ENCODE results near the gene RSRC1. TPM values are rescaled to one million over a fixed set of nuclear protein-coding genes. Genes with fewer than 3 reads are reported as not detected.

RSRC1 gene
- total and polyA plus RNA-seq, 2 donors (not counting 1 experiment from before 2014, with no cell fraction given), result 12.6 to 43.1 TPM

DNA sequence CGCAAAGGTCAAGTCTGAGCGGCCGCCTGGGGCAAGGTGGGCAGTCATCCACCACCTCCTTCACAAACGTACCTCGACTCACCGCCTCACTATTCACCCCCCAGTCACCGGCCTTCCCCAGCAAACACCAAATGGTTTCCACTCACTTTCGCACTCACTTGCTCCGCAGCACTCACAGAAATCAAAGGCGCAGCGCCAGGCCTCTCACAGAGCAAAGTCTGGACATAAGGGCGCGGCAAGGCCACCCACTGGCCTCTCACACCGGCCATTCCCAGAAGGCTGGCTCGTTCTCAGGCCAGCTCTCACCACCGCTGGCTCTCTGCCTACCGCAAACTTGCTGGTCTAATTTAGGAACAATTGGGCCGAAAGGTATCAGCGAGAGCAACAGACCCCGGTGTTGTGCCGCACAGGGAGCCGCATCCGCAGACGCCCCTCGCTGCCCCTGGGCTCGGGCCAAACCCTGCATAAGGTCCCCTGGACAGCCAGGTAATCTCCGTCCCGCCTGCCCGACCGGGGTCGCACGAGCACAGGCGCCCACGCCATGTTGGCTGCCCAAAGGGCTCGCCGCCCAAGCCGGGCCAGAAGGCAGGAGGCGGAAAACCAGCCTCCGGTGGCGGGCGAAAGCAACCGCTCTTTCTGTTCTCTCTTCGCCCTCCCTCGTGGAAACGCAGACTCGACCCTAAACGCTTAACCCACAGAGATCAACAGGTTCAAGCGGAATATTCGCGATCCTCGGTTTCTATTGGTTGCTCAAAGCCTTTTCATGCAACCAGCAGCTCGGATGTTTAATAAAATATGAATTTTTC is 6.6 kb upstream of the RSRC1 start:
- Histone ChIP-seq H3K27ac (ENCODE audit: insufficient read depth, low read length) (no peak overlapping the region), H3K9ac (ENCODE audit: insufficient read depth, low read length) (no peak overlapping the region), H3K79me2 (ENCODE audit: control insufficient read depth, insufficient read depth, low read length) (no peaks in the 10 kb centered on the region), H2AFZ (ENCODE audit: low read length) (no peak overlapping the region), H4K20me1 (ENCODE audit: control insufficient read depth, extremely low read depth, insufficient read depth, low read length) (no peaks in the 10 kb centered on the region), H3K4me1 (ENCODE audit: control insufficient read depth, extremely low read depth, insufficient read depth, low read length) (peaks cover 3% of the 10 kb centered on the region), H3K27me3 (ENCODE audit: control insufficient read depth, insufficient read depth, low read length) (peaks cover 61% of the 10 kb centered on the region), H3K4me3 (replicated peaks in 1 of 4; ENCODE audit: control extremely low read depth in 1 of 4, insufficient read depth in 1 of 4, low read depth in 3 of 4, low read length in 4 of 4) (peak overlapping the region in 3 of 4 experiments; percentile 16 to 45 (median 42)), H3K9me3 (ENCODE audit: control insufficient read depth, insufficient read depth, low read depth, low read length) (no peaks in the 10 kb centered on the region), H3K4me2 (ENCODE audit: extremely low read depth, insufficient read depth, low read length) (peak overlapping the region; percentile 72), H3K36me3 (ENCODE audit: control insufficient read depth, insufficient read depth, low read length) (no peaks in the 10 kb centered on the region)
- TF ChIP-seq EZH2 (IDR thresholded peaks at IDR 0.05; ENCODE audit: low read length, missing control alignments), result peak; percentile 91
- TF ChIP-seq, protein P1, sequence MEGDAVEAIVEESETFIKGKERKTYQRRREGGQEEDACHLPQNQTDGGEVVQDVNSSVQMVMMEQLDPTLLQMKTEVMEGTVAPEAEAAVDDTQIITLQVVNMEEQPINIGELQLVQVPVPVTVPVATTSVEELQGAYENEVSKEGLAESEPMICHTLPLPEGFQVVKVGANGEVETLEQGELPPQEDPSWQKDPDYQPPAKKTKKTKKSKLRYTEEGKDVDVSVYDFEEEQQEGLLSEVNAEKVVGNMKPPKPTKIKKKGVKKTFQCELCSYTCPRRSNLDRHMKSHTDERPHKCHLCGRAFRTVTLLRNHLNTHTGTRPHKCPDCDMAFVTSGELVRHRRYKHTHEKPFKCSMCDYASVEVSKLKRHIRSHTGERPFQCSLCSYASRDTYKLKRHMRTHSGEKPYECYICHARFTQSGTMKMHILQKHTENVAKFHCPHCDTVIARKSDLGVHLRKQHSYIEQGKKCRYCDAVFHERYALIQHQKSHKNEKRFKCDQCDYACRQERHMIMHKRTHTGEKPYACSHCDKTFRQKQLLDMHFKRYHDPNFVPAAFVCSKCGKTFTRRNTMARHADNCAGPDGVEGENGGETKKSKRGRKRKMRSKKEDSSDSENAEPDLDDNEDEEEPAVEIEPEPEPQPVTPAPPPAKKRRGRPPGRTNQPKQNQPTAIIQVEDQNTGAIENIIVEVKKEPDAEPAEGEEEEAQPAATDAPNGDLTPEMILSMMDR (conservative IDR thresholded peaks at IDR 0.05 in 1 of 2, IDR thresholded peaks at IDR 0.05 in 1 of 2; ENCODE audit: low read depth in 1 of 2, low read length in 2 of 2), result no peak
- DNase-seq (ENCODE audit: low read depth in 2 of 2), result no peak

DNA sequence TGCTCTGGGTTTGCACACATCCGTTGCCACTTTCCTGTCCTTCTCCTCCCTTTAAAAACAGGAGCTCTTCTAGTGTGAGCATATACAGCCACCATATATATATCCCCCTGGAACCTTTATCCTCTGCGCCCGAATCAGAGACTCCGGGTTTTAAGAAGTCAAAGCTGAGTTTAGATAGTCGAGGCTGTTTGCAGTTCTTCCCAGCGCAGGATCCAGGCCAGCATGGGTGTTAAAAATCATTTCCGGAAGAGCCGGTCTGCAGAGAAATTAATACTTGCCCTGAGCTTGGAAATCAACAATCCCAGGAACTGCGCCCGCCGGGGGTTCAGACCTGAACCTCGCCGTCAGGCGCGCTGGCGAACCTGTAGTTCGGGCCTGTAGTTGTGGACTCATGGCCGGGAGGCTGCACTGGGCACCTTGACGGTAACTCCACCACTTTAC is 6.0 kb upstream of the RSRC1 start:
- H3K4me3 ChIP-seq (replicated peaks in 1 of 4; ENCODE audit: control extremely low read depth in 1 of 4, insufficient read depth in 1 of 4, low read depth in 3 of 4, low read length in 4 of 4), result peak overlapping the region in 2 of 4 experiments; percentile 42 to 45
- no peaks in the 10 kb centered on the region for H3K9me3 ChIP-seq (ENCODE audit: control insufficient read depth, insufficient read depth, low read depth, low read length)
- peaks cover 55% of the 10 kb centered on the region for H3K27me3 ChIP-seq (ENCODE audit: control insufficient read depth, insufficient read depth, low read length)
- no peaks in the 10 kb centered on the region for H3K36me3 ChIP-seq (ENCODE audit: control insufficient read depth, insufficient read depth, low read length)
- TF ChIP-seq, protein P1 (conservative IDR thresholded peaks at IDR 0.05 in 1 of 2, IDR thresholded peaks at IDR 0.05 in 1 of 2; ENCODE audit: low read depth in 1 of 2, low read length in 2 of 2), result no peak
- no peak for TF ChIP-seq EZH2 (IDR thresholded peaks at IDR 0.05; ENCODE audit: low read length, missing control alignments)
- H4K20me1 ChIP-seq (ENCODE audit: control insufficient read depth, extremely low read depth, insufficient read depth, low read length), result no peaks in the 10 kb centered on the region
- no peak for DNase-seq (ENCODE audit: low read depth in 2 of 2)
- no peak overlapping the region for H2AFZ ChIP-seq (ENCODE audit: low read length)
- no peak overlapping the region for H3K9ac ChIP-seq (ENCODE audit: insufficient read depth, low read length)
- no peak overlapping the region for H3K27ac ChIP-seq (ENCODE audit: insufficient read depth, low read length)
- peak overlapping the region; percentile 72 for H3K4me2 ChIP-seq (ENCODE audit: extremely low read depth, insufficient read depth, low read length)
- peaks cover 3% of the 10 kb centered on the region for H3K4me1 ChIP-seq (ENCODE audit: control insufficient read depth, extremely low read depth, insufficient read depth, low read length)
- H3K79me2 ChIP-seq (ENCODE audit: control insufficient read depth, insufficient read depth, low read length), result no peaks in the 10 kb centered on the region

DNA sequence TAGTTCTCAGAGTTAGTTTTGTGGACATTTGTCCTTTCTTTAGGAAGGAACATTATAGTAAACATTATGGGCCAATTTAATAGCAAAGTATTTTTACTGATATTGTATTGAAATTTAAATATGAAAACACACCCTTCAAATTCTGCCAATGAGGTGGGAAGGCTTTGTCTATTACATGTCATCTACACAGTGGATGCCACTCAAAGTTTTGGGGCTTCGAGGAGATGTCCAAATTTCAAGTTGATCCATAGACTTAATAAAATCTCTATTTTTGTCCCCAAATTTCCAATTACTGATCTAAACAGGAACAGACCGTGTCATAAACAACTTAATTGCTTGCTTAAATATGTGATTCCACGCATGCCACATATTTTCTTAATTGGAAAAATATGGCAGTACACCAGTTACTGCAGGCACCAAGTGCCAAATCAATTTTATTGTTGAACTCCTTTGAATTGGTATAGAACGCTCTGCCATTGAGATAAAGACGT is 5.4 kb upstream of the RSRC1 start:
- TF ChIP-seq EZH2 (IDR thresholded peaks at IDR 0.05; ENCODE audit: low read length, missing control alignments), result no peak
- TF ChIP-seq, protein P1 (conservative IDR thresholded peaks at IDR 0.05 in 1 of 2, IDR thresholded peaks at IDR 0.05 in 1 of 2; ENCODE audit: low read depth in 1 of 2, low read length in 2 of 2), result no peak
- Histone ChIP-seq H4K20me1 (ENCODE audit: control insufficient read depth, extremely low read depth, insufficient read depth, low read length) (no peaks in the 10 kb centered on the region), H3K4me2 (ENCODE audit: extremely low read depth, insufficient read depth, low read length) (no peak overlapping the region), H3K79me2 (ENCODE audit: control insufficient read depth, insufficient read depth, low read length) (no peaks in the 10 kb centered on the region), H3K4me1 (ENCODE audit: control insufficient read depth, extremely low read depth, insufficient read depth, low read length) (peaks cover 3% of the 10 kb centered on the region), H3K9ac (ENCODE audit: insufficient read depth, low read length) (no peak overlapping the region), H2AFZ (ENCODE audit: low read length) (no peak overlapping the region), H3K27me3 (ENCODE audit: control insufficient read depth, insufficient read depth, low read length) (peaks cover 51% of the 10 kb centered on the region), H3K4me3 (replicated peaks in 1 of 4; ENCODE audit: control extremely low read depth in 1 of 4, insufficient read depth in 1 of 4, low read depth in 3 of 4, low read length in 4 of 4) (peak overlapping the region in 1 of 4 experiments; percentile 45), H3K36me3 (ENCODE audit: control insufficient read depth, insufficient read depth, low read length) (no peaks in the 10 kb centered on the region), H3K9me3 (ENCODE audit: control insufficient read depth, insufficient read depth, low read depth, low read length) (no peaks in the 10 kb centered on the region), H3K27ac (ENCODE audit: insufficient read depth, low read length) (no peak overlapping the region)
- DNase-seq (ENCODE audit: low read depth in 2 of 2), result no peak
